Parathyroid adenoma (tissue), 2 donors: ENCODE results near the gene IKZF2.

Experiments used
- H2AFZ ChIP-seq: fragments of 300-600 bp; sonication (generic); one replicate; pipeline ENCODE4 v1.7.0; 2017; ENCODE audit warnings: antibody characterized with exemption, mild to moderate bottlenecking
- H3K27ac ChIP-seq: fragments of 300-600 bp; sonication (generic); one replicate; pipeline ENCODE4 v1.7.0; 2017
- H3K27me3 ChIP-seq: fragments of 300-600 bp; sonication (generic); one replicate; pipeline ENCODE4 v1.7.0; 2017; ENCODE audit warnings: low read length; ENCODE audit not compliant: control insufficient read depth, insufficient read depth
- H3K36me3 ChIP-seq: fragments of 300-600 bp; sonication (generic); one replicate; pipeline ENCODE4 v1.7.0; 2017; ENCODE audit warnings: low read length; ENCODE audit not compliant: control insufficient read depth, insufficient read depth
- H3K4me1 ChIP-seq: fragments of 300-600 bp; sonication (generic); one replicate; pipeline ENCODE4 v1.7.0; 2017; ENCODE audit warnings: control low read depth
- H3K4me2 ChIP-seq: fragments of 300-600 bp; sonication (generic); one replicate; pipeline ENCODE4 v1.7.0; 2017; ENCODE audit warnings: low read length
- H3K4me3 ChIP-seq: fragments of 300-600 bp; sonication (generic); one replicate; pipeline ENCODE4 v1.7.0; 2017; ENCODE audit warnings: low read depth, low read length
- H3K79me2 ChIP-seq: fragments of 300-600 bp; sonication (generic); one replicate; pipeline ENCODE4 v1.7.0; 2017; ENCODE audit warnings: control low read depth
- H3K9ac ChIP-seq: fragments of 300-600 bp; sonication (generic); one replicate; pipeline ENCODE4 v1.7.0; 2017; ENCODE audit warnings: mild to moderate bottlenecking
- H3K9me3 ChIP-seq: fragments of 300-600 bp; sonication (generic); one replicate; pipeline ENCODE4 v1.7.0; 2017; ENCODE audit warnings: low read length; ENCODE audit not compliant: control insufficient read depth
- TF ChIP-seq, protein P1 (sequence below): fragments of 300-600 bp; sonication (generic); IDR thresholded peaks from one replicate; pipeline ENCODE4 v1.7.0; 2017; ENCODE audit warnings: antibody characterized with exemption, mild to moderate bottlenecking
- donor health status: primary hyperparathyroidism.

Gene IKZF2

GRCh38 chr2:213147538-213147937 is 3.9 kb downstream of the IKZF2 start:
- Histone ChIP-seq H3K36me3 (no peaks in the 10 kb centered on the region), H3K4me3 (no peak overlapping the region), H3K27ac (no peak overlapping the region), H3K4me2 (no peak overlapping the region), H3K9ac (no peak overlapping the region), H3K27me3 (no peaks in the 10 kb centered on the region), H3K4me1 (no peaks in the 10 kb centered on the region), H3K9me3 (no peaks in the 10 kb centered on the region), H2AFZ (peak overlapping the region; percentile 15), H3K79me2 (no peaks in the 10 kb centered on the region)
- TF ChIP-seq, protein P1, sequence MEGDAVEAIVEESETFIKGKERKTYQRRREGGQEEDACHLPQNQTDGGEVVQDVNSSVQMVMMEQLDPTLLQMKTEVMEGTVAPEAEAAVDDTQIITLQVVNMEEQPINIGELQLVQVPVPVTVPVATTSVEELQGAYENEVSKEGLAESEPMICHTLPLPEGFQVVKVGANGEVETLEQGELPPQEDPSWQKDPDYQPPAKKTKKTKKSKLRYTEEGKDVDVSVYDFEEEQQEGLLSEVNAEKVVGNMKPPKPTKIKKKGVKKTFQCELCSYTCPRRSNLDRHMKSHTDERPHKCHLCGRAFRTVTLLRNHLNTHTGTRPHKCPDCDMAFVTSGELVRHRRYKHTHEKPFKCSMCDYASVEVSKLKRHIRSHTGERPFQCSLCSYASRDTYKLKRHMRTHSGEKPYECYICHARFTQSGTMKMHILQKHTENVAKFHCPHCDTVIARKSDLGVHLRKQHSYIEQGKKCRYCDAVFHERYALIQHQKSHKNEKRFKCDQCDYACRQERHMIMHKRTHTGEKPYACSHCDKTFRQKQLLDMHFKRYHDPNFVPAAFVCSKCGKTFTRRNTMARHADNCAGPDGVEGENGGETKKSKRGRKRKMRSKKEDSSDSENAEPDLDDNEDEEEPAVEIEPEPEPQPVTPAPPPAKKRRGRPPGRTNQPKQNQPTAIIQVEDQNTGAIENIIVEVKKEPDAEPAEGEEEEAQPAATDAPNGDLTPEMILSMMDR, result no peak

DNA sequence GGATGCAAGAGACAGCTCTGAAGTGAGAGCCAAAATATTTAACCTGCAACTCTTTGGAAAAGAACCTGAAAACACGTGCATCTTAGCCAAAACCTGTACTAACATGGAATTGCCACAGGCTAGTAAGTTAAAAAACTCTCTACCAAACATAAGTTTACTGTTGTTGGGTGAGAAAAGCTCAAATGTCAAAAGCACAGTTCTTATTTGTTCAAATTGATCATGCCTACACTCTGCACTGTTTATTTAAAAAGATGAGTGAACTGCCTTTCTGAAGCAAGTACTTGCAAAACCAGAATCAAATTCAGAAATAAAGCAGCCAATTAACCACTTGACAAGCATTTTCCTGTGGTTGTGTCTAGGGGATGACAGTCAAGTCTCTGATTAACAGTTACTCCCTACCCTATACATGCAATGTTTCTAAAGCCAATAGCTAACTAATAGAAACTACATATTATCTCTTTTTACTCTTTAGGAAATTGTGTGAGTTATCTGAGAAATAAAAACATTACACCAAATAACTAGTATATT is 5.6 kb downstream of the IKZF2 start:
- H3K4me2 ChIP-seq, result no peak overlapping the region
- no peaks in the 10 kb centered on the region for H3K27me3 ChIP-seq
- H3K79me2 ChIP-seq, result no peaks in the 10 kb centered on the region
- no peak overlapping the region for H3K9ac ChIP-seq
- no peak overlapping the region for H3K4me3 ChIP-seq
- H3K27ac ChIP-seq, result no peak overlapping the region
- H2AFZ ChIP-seq, result no peak overlapping the region
- TF ChIP-seq, protein P1, result no peak
- H3K4me1 ChIP-seq, result no peaks in the 10 kb centered on the region
- no peaks in the 10 kb centered on the region for H3K36me3 ChIP-seq
- no peaks in the 10 kb centered on the region for H3K9me3 ChIP-seq

- H3K9ac ChIP-seq, result no peak overlapping the region
- TF ChIP-seq, protein P1, result no peak
- no peak overlapping the region for H3K4me2 ChIP-seq
- H2AFZ ChIP-seq, result no peak overlapping the region
- H3K79me2 ChIP-seq, result peaks cover 7% of the 10 kb centered on the region
- H3K4me3 ChIP-seq, result no peak overlapping the region
- no peak overlapping the region for H3K27ac ChIP-seq
- H3K4me1 ChIP-seq, result no peaks in the 10 kb centered on the region
- no peaks in the 10 kb centered on the region for H3K36me3 ChIP-seq
- H3K9me3 ChIP-seq, result no peaks in the 10 kb centered on the region
- H3K27me3 ChIP-seq, result no peaks in the 10 kb centered on the region
Observed at GRCh38 chr2:213137064-213137463, 14.3 kb downstream of the IKZF2 start.

- Histone ChIP-seq H3K27ac (no peak overlapping the region), H3K4me1 (peaks cover 3% of the 10 kb centered on the region), H3K79me2 (peaks cover 11% of the 10 kb centered on the region), H3K36me3 (no peaks in the 10 kb centered on the region), H3K4me2 (no peak overlapping the region), H2AFZ (no peak overlapping the region), H3K9ac (no peak overlapping the region), H3K9me3 (no peaks in the 10 kb centered on the region), H3K27me3 (no peaks in the 10 kb centered on the region), H3K4me3 (no peak overlapping the region)
- TF ChIP-seq, protein P1, result no peak
Observed at GRCh38 chr2:213129311-213129710, 22.1 kb downstream of the IKZF2 start.

DNA sequence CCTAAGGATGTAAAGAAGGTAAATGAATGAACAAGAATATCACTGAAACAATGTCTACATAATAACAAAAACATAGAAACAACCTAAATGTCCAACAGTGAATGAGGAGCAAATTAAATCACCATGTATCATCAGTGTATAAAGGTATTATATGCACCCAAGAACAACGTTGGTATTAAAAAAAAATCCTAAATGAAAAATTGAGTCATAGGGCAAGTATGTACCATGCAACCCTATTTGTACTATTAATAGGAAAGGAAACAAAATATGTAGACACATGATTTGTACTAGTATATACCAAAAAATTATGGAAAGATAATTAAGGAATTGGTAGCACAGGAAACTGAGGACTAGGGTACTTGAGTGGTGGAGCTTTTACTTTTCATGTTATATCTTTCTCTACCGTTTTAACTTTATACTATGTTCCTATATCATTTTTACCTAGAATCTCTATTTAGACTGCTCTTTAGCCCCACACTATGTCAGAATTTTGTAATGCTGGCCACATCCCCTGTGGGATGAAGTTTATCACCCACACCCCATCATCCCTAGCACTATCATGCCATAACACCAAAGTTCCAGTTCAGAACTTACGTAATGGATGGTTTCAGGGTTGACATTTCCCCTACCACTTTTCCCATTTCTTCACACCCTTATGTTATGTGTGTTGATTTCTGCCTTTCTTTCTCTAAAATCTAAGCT is 25.6 kb downstream of the IKZF2 start:
- H3K4me1 ChIP-seq, result peaks cover 16% of the 10 kb centered on the region
- H3K4me3 ChIP-seq, result no peak overlapping the region
- TF ChIP-seq, protein P1, result no peak
- H3K9ac ChIP-seq, result no peak overlapping the region
- no peaks in the 10 kb centered on the region for H3K36me3 ChIP-seq
- H3K27ac ChIP-seq, result no peak overlapping the region
- H3K9me3 ChIP-seq, result no peaks in the 10 kb centered on the region
- H3K27me3 ChIP-seq, result no peaks in the 10 kb centered on the region
- H3K79me2 ChIP-seq, result peaks cover 11% of the 10 kb centered on the region
- H3K4me2 ChIP-seq, result no peak overlapping the region
- H2AFZ ChIP-seq, result no peak overlapping the region
